Ascending aorta (tissue), 2 donors: ENCODE measurements around the gene HLF. TPM values are rescaled to one million over a fixed set of nuclear protein-coding genes. Genes with fewer than 3 reads are reported as not detected.

Experiments used
- DNase-seq, 2 donors: peaks; one replicate each; pipeline ENCODE4 v3.0.0-alpha.2; 2019; ENCODE audit warnings: low spot score in 2 of 2
- H3K27ac ChIP-seq, 2 donors: fragments of 200-600 bp; sonication (generic); one replicate each; pipeline ENCODE4 v1.5.1; 2016 to 2017; ENCODE audit warnings: mild to moderate bottlenecking in 1 of 2
- H3K27me3 ChIP-seq: fragments of 200-600 bp; sonication (generic); one replicate; pipeline ENCODE4 v1.5.1; 2017
- H3K36me3 ChIP-seq, 2 donors: fragments of 200-600 bp; sonication (generic); one replicate each; pipeline ENCODE4 v1.5.1; 2016
- H3K4me1 ChIP-seq, 2 donors: fragments of 200-600 bp; sonication (generic); one replicate each; pipeline ENCODE4 v1.5.1; 2016 to 2017; ENCODE audit warnings: mild to moderate bottlenecking in 1 of 2
- H3K4me3 ChIP-seq, 2 donors: fragments of 200-600 bp; sonication (generic); one replicate each; pipeline ENCODE4 v1.5.1; 2016 to 2017; ENCODE audit warnings: mild to moderate bottlenecking in 1 of 2
- H3K9me3 ChIP-seq, 2 donors: fragments of 200-600 bp; sonication (generic); one replicate each; pipeline ENCODE4 v1.5.1; 2016
- CTCF ChIP-seq, 3 experiments: fragments of 200-600 bp in 2 of 3; fragments of 450-650 bp in 1 of 3; sonication (generic) in 2 of 3; IDR thresholded peaks; one replicate each; pipeline ENCODE4 v1.5.1; 2016 to 2019; ENCODE audit warnings: antibody characterized with exemption in 3 of 3, mild to moderate bottlenecking in 1 of 3, moderate library complexity in 1 of 3
- intact Hi-C: fragments of 100-400 bp; cut with DNase I; formaldehyde crosslinking; loops from one replicate; pipeline ENCODE4 v1.15.1; 2023
- total RNA-seq: library from RNA; depleted of rRNA; stranded (reverse); fragments of >200 nt; gene quantifications from one replicate; pipeline ENCODE4 v1.1.0, GENCODE V29; 2016

The HLF gene
- total RNA-seq, 1 donor from 2014 or later = 11.3 TPM

DNA sequence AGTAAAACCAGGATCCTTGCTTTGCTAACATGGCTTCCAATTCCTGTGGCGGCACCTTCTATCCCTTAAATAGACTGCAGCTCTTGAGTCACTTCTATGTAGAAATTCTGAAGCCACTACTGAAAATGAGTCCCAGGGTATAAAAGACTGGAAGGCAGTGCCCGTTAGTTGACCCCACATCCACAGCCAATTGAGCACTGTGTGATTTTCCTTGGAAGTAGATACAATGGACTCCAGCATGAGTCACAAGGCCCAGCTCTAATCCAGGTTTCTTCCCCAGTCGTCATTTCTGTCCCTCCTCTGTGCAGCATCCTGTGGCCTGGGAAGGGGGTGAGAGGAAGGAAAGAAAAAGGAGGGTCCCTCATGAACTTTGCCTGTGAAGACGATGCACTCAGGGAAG is 69.5 kb downstream of the HLF start:
- DNase-seq = no peak
- Histone ChIP-seq H3K27me3 (no peaks in the 10 kb centered on the region), H3K9me3 (no peaks in the 10 kb centered on the region), H3K4me1 (no peaks in the 10 kb centered on the region), H3K4me3 (no peak overlapping the region), H3K36me3 (no peaks in the 10 kb centered on the region), H3K27ac (peak overlapping the region in 1 of 2 donors; percentile 33)
- TF ChIP-seq CTCF (IDR thresholded peaks at IDR 0.05) = no peak
- intact Hi-C loops = no loop called here

- Histone ChIP-seq H3K27me3 (no peaks in the 10 kb centered on the region), H3K4me1 (no peaks in the 10 kb centered on the region), H3K9me3 (no peaks in the 10 kb centered on the region), H3K36me3 (no peaks in the 10 kb centered on the region), H3K27ac (peak overlapping the region in 1 of 2 donors; percentile 33), H3K4me3 (no peak overlapping the region)
- intact Hi-C loops = no loop called here
- no peak for TF ChIP-seq CTCF (IDR thresholded peaks at IDR 0.05)
- no peak for DNase-seq
Observed at GRCh38 chr17:55334881-55335540, 70.3 kb downstream of the HLF start.

- Histone ChIP-seq H3K27me3 (no peaks in the 10 kb centered on the region), H3K36me3 (no peaks in the 10 kb centered on the region), H3K4me3 (no peak overlapping the region), H3K4me1 (no peaks in the 10 kb centered on the region), H3K9me3 (no peaks in the 10 kb centered on the region), H3K27ac (no peak overlapping the region)
- no peak for TF ChIP-seq CTCF (IDR thresholded peaks at IDR 0.05)
- no peak for DNase-seq
- intact Hi-C loops = no loop called here
Observed at GRCh38 chr17:55335625-55336024, 70.9 kb downstream of the HLF start.

GRCh38 chr17:55336426-55336825 is 71.7 kb downstream of the HLF start:
- no peaks in the 10 kb centered on the region for H3K27me3 ChIP-seq
- no peaks in the 10 kb centered on the region for H3K36me3 ChIP-seq
- H3K4me1 ChIP-seq = no peaks in the 10 kb centered on the region
- H3K4me3 ChIP-seq = no peak overlapping the region
- TF ChIP-seq CTCF (IDR thresholded peaks at IDR 0.05) = no peak
- DNase-seq = no peak
- intact Hi-C loops = no loop called here
- H3K27ac ChIP-seq = no peak overlapping the region
- H3K9me3 ChIP-seq = no peaks in the 10 kb centered on the region

DNA sequence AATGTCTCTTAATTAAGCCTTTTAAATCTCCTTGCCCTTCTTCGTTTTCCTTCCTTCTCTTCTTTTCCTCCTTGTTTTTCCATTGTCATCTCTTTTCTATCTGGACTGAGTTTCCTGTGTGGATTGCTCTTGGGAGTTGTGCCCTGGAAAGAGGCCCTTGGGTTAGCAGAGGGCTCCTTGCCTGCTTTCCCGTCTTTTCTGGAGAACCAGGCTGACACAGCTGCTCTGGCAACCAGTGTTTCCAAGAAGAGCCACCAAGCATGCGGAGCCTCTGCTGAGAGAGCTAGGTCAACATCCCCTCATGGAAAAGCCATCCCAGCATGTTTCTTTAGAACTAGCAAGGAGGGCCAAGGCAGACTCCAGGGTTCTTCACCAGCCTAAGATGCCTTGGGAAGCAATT is 75.4 kb downstream of the HLF start:
- H3K9me3 ChIP-seq = no peaks in the 10 kb centered on the region
- H3K27me3 ChIP-seq = no peaks in the 10 kb centered on the region
- DNase-seq = no peak
- no peaks in the 10 kb centered on the region for H3K36me3 ChIP-seq
- no peak overlapping the region for H3K4me3 ChIP-seq
- intact Hi-C loops = loop anchor here (10.0 kb wide), 1 partner anchor 175 kb away; the partner anchor contains the start of gene SMIM36
- no peak for TF ChIP-seq CTCF (IDR thresholded peaks at IDR 0.05)
- H3K27ac ChIP-seq = no peak overlapping the region
- no peaks in the 10 kb centered on the region for H3K4me1 ChIP-seq
